Hematopoietic multipotent progenitor cell treated with erythropoietin and hydrocortisone succinate and interleukin-3 and kit ligand, for 15 days (in vitro differentiated cells): ENCODE measurements around the gene SEPTIN11.
"Not testable (repeated sequence)": the region's sequence is repeated elsewhere in the genome, so short reads cannot be mapped to it uniquely, and the experiment has no call there.

Source experiments
- DNase-seq: peaks from one replicate; pipeline ENCODE4 v3.0.0-alpha.2; 2015; ENCODE audit warnings: low spot score

The SEPTIN11 gene

GRCh38 chr4:76952071-76952470 is 2.5 kb downstream of the SEPTIN11 start:
- DNase-seq: no peak

DNA sequence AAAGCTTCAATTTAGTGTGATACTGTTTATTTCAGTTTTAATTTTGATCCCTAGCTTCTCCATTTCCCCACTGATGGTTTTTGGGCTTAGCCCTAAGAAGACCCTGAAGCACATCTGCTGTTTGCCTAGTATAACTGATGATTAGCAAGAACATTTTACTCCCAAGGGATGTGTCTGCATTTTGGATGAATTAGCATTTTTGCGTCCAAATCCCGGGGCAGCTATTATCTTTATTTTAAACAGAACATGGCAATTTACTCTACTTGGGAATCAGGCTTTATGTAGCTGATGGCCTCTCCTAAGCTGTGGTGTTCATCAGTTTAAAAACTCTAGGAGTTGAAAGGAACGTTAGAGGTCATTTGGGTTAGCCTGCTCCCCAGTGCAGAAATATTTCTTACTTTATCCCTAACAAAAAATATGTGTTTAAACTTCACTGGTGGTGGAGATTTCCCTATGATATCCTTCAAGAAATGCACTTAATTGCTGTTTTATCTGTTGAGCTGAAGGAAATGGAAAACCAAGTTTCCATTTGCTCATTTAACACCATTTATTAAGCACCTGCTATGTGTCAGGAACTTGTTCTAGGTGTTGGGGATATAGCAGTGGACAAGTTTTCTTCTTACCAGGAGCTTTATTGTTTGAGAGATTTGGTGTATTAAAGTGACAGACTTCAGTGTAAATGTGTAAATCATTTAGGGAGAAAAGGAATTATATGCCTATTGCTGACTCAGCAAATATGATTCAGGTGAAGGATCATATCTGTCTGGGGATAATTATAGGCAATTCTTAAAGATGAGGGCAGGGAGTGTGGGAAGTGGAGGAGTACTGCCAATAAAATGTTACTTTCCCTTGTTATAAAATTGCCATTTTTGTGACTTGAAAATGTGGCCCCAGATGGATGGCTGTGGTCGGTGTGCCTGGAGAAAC is 3.4 kb downstream of the SEPTIN11 start:
- no peak for DNase-seq

DNA sequence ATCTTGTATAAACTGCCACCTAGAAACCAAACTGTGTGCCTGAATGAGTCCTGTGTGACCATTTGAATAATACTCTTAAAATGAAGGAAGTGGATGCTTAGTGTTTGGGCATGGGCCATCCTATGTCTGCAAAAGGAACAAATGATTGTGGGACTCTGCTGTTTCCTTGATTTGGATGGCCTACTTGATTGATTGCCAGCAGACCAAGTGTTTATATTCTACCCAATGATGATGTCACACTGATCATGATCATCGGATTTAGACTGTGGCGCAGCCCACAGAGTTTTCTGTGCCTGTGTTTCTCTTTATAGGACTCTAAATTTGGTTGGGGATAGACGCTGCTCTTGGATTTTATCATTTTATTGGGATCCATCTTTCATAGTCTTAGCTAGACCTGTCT is 4.4 kb downstream of the SEPTIN11 start:
- DNase-seq: no peak

DNA sequence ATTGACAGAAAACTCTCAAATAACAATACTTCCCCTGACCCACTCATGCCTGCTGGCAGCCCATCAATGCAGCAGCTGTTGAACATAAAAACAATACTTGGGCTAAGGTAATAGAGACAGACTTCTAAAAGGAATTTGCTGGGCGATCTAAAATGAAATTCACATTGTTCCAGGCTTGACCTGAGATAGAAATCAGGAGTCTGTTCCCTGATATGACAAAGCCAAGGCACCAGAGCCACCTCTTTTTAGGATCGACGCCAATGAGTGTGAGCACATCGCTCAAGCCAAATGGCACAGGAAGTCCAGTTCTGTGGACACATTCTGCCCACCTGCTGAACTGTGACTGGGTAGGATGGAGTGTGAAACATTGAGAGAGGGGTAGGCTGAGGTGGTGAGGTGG is 4.9 kb downstream of the SEPTIN11 start:
- no peak for DNase-seq

- no peak for DNase-seq
Observed at GRCh38 chr4:76955182-76955581, 5.6 kb downstream of the SEPTIN11 start.

DNA sequence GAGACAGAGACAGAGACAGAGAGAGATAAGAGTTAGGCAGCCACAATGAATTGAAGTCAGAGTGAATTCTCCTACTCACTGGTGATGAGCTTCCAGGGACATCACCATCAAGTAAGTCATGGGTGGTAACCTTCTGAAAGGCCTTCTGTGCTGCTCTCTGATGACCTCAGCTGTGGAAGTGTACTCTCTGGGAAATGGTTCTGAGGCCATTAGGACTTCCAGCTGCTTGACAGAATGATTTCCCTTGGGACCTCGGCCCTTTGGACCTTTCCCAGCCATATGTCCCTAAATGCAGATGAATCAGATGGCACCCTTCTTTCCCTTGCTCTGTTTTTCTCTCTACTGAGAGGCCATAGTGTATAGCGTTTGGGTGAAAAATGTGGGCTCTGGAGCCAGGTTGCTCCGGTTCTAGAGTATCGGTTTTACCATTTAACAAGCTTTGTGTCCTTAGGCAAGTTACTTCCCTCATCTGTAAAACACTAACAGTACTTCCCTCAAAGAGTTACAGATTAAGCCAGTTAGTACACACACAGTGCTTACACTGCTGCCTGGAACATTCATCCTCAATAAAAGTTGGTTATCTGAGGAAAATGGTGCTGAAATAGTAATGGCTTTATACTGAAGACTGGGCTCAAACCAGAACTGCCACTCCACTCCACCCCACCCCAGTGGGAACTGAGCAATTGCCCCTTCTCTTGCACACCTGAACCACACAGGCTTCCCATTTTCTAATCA is 7.6 kb downstream of the SEPTIN11 start:
- DNase-seq: no peak

- no peak for DNase-seq
Observed at GRCh38 chr4:76958891-76959290, 9.3 kb downstream of the SEPTIN11 start.

DNA sequence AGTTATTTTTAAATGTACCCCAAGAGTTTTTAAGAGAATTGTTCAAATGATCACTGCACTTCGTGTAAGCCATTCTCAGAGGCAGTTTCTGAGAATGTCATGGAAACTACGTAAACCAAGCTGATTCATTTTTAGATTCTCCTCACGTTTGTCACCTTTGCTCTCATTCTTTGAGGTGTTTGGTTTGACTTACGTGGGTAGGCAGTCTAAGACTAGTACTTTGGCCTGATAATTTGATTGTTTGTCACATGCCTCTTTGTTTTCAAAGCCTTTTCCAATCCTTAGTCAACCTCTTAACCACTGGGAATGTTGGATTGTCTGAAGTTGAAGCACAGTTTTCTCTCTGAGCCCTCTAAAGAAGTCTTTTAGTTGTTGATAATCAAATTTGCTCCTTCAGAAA is 10.5 kb downstream of the SEPTIN11 start:
- DNase-seq: no peak

GRCh38 chr4:76962406-76963130 is 13.0 kb downstream of the SEPTIN11 start:
- DNase-seq: no peak

GRCh38 chr4:76963131-76963750 is 13.7 kb downstream of the SEPTIN11 start:
- no peak for DNase-seq

GRCh38 chr4:76963927-76964326 is 14.4 kb downstream of the SEPTIN11 start:
- DNase-seq: not testable (repeated sequence)

GRCh38 chr4:76964769-76965168 is 15.2 kb downstream of the SEPTIN11 start:
- DNase-seq: no peak

- no peak for DNase-seq
Observed at GRCh38 chr4:76965866-76966579, 16.5 kb downstream of the SEPTIN11 start.

DNA sequence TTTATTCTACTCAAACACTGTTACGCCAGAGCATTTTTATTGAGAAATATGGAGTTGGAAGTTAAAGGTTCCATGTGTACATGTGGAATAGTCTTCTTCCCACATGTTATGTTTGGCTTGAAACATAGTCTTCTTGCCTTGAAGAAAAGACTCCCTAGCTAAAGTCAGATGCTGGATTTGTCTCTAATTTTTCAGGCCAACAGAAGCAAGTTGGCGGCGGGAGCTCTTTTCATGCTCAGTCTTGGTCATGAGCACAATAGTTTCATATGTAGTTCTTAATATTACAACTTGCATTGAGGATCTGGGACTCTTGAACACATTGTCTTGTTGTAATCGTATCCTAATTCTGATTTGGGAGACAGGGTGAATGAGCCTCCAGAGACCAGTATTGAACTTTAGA is 19.4 kb downstream of the SEPTIN11 start:
- DNase-seq: no peak

DNA sequence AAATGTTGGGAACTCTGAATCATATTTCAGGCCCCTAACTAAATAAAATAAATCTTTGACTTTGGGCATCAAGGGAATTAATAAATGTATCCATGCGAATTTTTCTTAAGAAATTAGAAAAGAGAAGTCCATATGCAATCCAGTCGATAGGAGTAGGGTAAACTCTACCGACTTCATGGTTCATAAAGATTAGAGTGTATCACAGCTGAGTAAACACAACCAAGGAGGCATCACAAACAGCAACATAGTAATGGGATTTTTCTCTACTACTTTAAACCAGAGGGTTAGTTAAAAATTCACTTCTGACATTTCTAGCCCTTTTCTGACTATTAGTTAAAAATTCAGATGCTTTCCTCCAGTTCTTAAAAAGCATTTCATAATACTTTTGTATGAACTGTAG is 19.9 kb downstream of the SEPTIN11 start:
- DNase-seq: no peak

DNA sequence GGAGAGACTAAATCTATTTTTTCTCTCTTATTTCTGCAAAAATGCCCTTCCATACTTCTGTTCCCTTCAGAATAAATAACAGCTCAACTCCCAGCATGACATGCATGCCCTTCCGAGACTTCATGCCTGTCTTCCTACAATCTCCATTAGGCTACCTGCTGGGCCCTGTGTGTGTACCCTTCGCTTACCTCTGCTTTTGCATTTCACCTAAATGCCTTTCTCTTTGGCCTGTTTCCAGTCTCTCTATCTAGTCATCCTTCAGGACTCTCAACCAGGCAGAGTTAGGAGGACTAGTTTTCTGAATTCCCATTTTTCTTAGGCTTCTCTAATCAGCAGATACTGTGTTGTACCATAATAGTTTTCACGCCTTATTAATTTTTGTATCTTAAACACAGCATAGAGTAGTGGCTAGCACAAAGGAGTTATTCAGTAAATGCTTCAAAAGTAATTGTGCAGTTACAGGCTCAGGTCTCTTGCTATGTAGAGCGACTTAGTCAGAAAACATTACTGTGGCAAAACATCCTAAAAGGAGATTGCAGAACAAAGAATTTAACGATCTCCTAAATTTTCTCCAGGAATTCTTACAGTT is 20.5 kb downstream of the SEPTIN11 start:
- DNase-seq: no peak

DNA sequence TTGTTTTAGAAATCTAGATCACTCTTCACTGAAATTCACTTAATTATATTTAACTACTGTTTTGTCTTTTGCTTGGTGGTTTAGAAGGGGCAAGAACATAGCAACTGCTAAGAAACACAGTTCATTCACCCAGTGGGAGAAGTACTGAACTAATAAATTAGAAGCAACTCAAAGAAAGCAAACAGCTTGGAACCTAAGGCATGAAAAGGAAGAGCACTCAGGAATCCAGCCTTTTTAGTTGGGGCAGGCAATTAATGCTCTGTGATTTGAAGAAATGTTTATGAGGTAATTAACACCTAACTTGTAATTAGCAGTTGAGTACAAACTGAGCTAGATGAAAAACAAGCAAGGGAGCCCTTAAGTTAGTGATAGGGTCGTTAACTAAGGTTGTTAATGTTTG is 22.8 kb downstream of the SEPTIN11 start:
- DNase-seq: no peak

DNA sequence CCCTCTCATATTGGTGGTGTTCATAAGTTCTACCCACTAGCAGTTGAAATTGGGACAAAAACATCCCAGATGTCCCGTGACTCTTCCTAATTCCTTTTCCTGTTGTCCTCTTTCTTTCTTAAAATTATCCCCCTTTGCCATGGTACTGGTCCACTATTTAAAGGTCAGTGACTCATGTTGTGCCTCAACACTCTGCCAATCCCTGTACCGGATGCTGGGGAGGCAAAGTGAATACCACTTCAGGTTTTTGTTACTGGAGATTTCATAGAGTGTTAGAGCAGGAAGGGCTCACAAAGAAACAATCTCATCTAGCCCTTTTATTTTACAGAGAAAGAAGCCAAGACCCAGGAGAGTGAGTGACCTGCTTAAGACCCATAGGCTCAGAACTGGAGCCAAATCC is 24.6 kb downstream of the SEPTIN11 start:
- DNase-seq: no peak

DNA sequence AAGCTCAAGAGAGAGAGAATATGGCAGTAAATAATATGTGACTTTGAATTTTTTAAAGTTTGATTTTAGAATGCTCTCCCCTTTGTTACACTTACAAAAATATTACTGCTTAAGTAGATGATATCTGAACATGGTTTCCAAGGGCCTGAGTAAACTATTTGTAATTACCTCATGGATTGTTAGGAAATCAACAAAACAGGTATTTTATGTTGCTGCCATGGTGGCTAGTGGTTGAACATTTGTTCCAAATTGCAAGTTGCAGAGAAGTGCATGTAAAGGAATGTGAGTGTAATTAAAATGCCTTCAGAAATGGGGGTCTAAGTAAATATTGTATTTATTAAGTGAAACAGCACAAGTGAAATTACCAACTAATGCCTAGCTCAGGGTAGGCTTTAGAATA is 27.6 kb downstream of the SEPTIN11 start:
- DNase-seq: no peak

GRCh38 chr4:76977736-76978350 is 28.3 kb downstream of the SEPTIN11 start:
- no peak for DNase-seq

DNA sequence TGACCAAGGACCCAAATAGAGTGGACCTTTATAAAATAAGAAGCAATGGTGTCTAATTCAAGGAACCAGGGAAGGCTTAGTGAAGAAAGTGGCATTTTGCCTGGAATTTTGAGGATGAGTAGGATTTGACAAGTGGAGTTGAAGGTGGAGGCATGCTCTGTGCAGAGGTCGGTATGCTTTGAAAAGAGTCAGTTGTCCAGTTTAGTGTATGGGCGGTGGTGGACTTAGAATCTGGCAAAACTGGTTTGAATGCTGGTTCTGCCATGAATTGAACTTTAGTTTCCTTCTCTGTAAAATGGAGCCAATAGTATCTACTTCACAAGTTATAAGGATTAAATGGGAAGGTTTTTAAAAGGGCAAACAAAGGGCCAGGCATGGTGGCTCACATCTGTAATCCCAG is 29.7 kb downstream of the SEPTIN11 start:
- DNase-seq: no peak
